Hepatocyte (in vitro differentiated cells): ENCODE data around the gene ZIC5. TPM values are rescaled to one million over a fixed set of nuclear protein-coding genes. Genes with fewer than 3 reads are reported as not detected.

Source experiments
- DNase-seq: peaks from one replicate; pipeline ENCODE4 v3.0.0-alpha.2; 2016; ENCODE audit warnings: low spot score
- H2AFZ ChIP-seq: fragments of 200-600 bp; sonication (generic); 2 replicates; pipeline ENCODE4 v1.6.0; 2016; ENCODE audit warnings: antibody characterized with exemption, mild to moderate bottlenecking
- H3K27ac ChIP-seq: fragments of 200-600 bp; sonication (generic); 2 replicates; pipeline ENCODE4 v1.5.1; 2016; ENCODE audit warnings: mild to moderate bottlenecking
- H3K27me3 ChIP-seq: fragments of 200-600 bp; sonication (generic); 2 replicates; pipeline ENCODE4 v1.6.1; 2016
- H3K36me3 ChIP-seq: fragments of 200-600 bp; sonication (generic); replicated peaks from 2 replicates; pipeline ENCODE4 v1.5.1; 2016; ENCODE audit warnings: low read depth; ENCODE audit not compliant: insufficient read depth
- H3K4me1 ChIP-seq: fragments of 200-600 bp; sonication (generic); 2 replicates; pipeline ENCODE4 v1.5.1; 2016; ENCODE audit warnings: mild to moderate bottlenecking, moderate library complexity; ENCODE audit not compliant: insufficient read depth
- H3K4me2 ChIP-seq: fragments of 200-600 bp; sonication (generic); 2 replicates; pipeline ENCODE4 v1.6.0; 2016
- H3K4me3 ChIP-seq: fragments of 200-600 bp; sonication (generic); 2 replicates; pipeline ENCODE4 v1.5.1; 2016; ENCODE audit warnings: mild to moderate bottlenecking
- H3K79me2 ChIP-seq: fragments of 200-600 bp; sonication (generic); 2 replicates; pipeline ENCODE4 v1.6.0; 2017; ENCODE audit warnings: mild to moderate bottlenecking
- H3K9me2 ChIP-seq: fragments of 200-600 bp; sonication (generic); replicated peaks from 2 replicates; pipeline ENCODE4 v1.6.0; 2017; ENCODE audit warnings: mild to moderate bottlenecking; ENCODE audit not compliant: insufficient read depth
- H3K9me3 ChIP-seq: fragments of 200-600 bp; sonication (generic); 2 replicates; pipeline ENCODE4 v1.5.1; 2016; ENCODE audit warnings: low read depth, mild to moderate bottlenecking
- H4K20me1 ChIP-seq: fragments of 200-600 bp; sonication (generic); 2 replicates; pipeline ENCODE4 v1.6.0; 2016; ENCODE audit warnings: mild to moderate bottlenecking; ENCODE audit not compliant: insufficient read depth, poor library complexity, severe bottlenecking
- CTCF ChIP-seq: fragments of 200-600 bp; sonication (generic); IDR thresholded peaks from 2 replicates; pipeline ENCODE4 v1.5.1; 2016; ENCODE audit warnings: antibody characterized with exemption, mild to moderate bottlenecking; ENCODE audit not compliant: poor library complexity
- EZH2 ChIP-seq: fragments of 200-600 bp; sonication (generic); IDR thresholded peaks from 2 replicates; pipeline ENCODE4 v1.6.1; 2016; ENCODE audit warnings: antibody characterized with exemption, mild to moderate bottlenecking, borderline replicate concordance
- EZH2phosphoT487 ChIP-seq: fragments of 200-600 bp; sonication (generic); IDR thresholded peaks from one replicate; pipeline ENCODE4 v1.6.1; 2018; ENCODE audit warnings: antibody characterized with exemption, mild to moderate bottlenecking, low read depth, moderate library complexity; ENCODE audit not compliant: unreplicated experiment, severe bottlenecking
- WGBS: methylation state at CpG from one replicate; pipeline ENCODE4 v1.1.6; 2016; ENCODE audit warnings: low lambda C conversion rate; ENCODE audit errors: missing lambda C conversion rate; 5-methylcytosine and 5-hydroxymethylcytosine counted together
- polyA plus RNA-seq: library from polyadenylated mRNA; unstranded; fragments of >200 nt; fragmentation: Nextera tagmentation; extraction: Ambion mirVana; gene quantifications from 2 replicates; pipeline ENCODE4 v1.2.1, GENCODE V29; 2016
- total RNA-seq: library from RNA; depleted of rRNA; stranded (reverse); fragments of >200 nt; gene quantifications from 2 replicates; pipeline ENCODE4 v1.2.3, GENCODE V29; 2014

ZIC5 gene
- total and polyA plus RNA-seq, 2 experiments from 2014 or later, result 0.13 TPM; not detected in 1

GRCh38 chr13:99977912-99978798 is 6.6 kb upstream of the ZIC5 start:
- TF ChIP-seq EZH2 (peak; percentile 100), EZH2phosphoT487 (peak; percentile 95), CTCF (no peak)
- no peak overlapping the region for H2AFZ ChIP-seq
- H3K9me3 ChIP-seq, result no peaks in the 10 kb centered on the region
- no peak overlapping the region for H3K4me3 ChIP-seq
- H3K36me3 ChIP-seq, result no peaks in the 10 kb centered on the region
- H3K4me1 ChIP-seq, result peaks cover 15% of the 10 kb centered on the region
- H3K9me2 ChIP-seq, result no peaks in the 10 kb centered on the region
- 16% methylated on average over 52 of the region's 52 CpGs for WGBS
- peak overlapping the region; percentile 46 for H3K4me2 ChIP-seq
- no peaks in the 10 kb centered on the region for H4K20me1 ChIP-seq
- DNase-seq, result no peak
- no peak overlapping the region for H3K27ac ChIP-seq
- H3K27me3 ChIP-seq, result peaks cover 90% of the 10 kb centered on the region
- H3K79me2 ChIP-seq, result no peaks in the 10 kb centered on the region

GRCh38 chr13:99977334-99977911 is 5.9 kb upstream of the ZIC5 start:
- Histone ChIP-seq H3K9me3 (no peaks in the 10 kb centered on the region), H3K36me3 (no peaks in the 10 kb centered on the region), H3K27ac (no peak overlapping the region), H3K4me2 (no peak overlapping the region), H4K20me1 (no peaks in the 10 kb centered on the region), H3K79me2 (no peaks in the 10 kb centered on the region), H3K27me3 (peaks cover 90% of the 10 kb centered on the region), H3K4me1 (peaks cover 15% of the 10 kb centered on the region), H3K4me3 (no peak overlapping the region), H3K9me2 (no peaks in the 10 kb centered on the region), H2AFZ (no peak overlapping the region)
- DNase-seq, result no peak
- 56% methylated on average over 7 of the region's 7 CpGs for WGBS
- TF ChIP-seq EZH2 (no peak), CTCF (no peak), EZH2phosphoT487 (no peak)

- H4K20me1 ChIP-seq, result no peaks in the 10 kb centered on the region
- H3K9me3 ChIP-seq, result no peaks in the 10 kb centered on the region
- 71% methylated on average over 5 of the region's 5 CpGs for WGBS
- H3K79me2 ChIP-seq, result no peaks in the 10 kb centered on the region
- H3K4me3 ChIP-seq, result no peak overlapping the region
- TF ChIP-seq CTCF (no peak), EZH2 (no peak), EZH2phosphoT487 (peak; percentile 59)
- no peak overlapping the region for H3K4me2 ChIP-seq
- H3K27me3 ChIP-seq, result peaks cover 91% of the 10 kb centered on the region
- DNase-seq, result no peak
- no peak overlapping the region for H2AFZ ChIP-seq
- H3K27ac ChIP-seq, result no peak overlapping the region
- H3K36me3 ChIP-seq, result no peaks in the 10 kb centered on the region
- no peaks in the 10 kb centered on the region for H3K9me2 ChIP-seq
- peaks cover 15% of the 10 kb centered on the region for H3K4me1 ChIP-seq
Observed at GRCh38 chr13:99976575-99976974, 5.0 kb upstream of the ZIC5 start.
